ENCODE data around the gene GGT7.
"Not testable (repeated sequence)": the region's sequence is repeated elsewhere in the genome, so short reads cannot be mapped to it uniquely, and the experiment has no call there.

Gene GGT7

GRCh38 chr20:34887023-34887422, 14.4 kb upstream of the GGT7 start:
- DNase-seq, result no peak
- peaks cover 8% of the 10 kb centered on the region for H3K36me3 ChIP-seq (replicated peaks)
- H3K27me3 ChIP-seq (replicated peaks), result no peaks in the 10 kb centered on the region
- in situ Hi-C loops (cut with HindIII; ENCODE audit: low pct_ligation_motif_present, low sequenced_read_pairs), result no loop called here
- no peak for TF ChIP-seq CTCF (IDR thresholded peaks at IDR 0.05; ENCODE audit: low read depth, low read length, missing control alignments)
- H3K4me3 ChIP-seq (ENCODE audit: low read depth, low read length), result no peak overlapping the region
- H3K27ac ChIP-seq, result no peak overlapping the region

- Histone ChIP-seq H3K4me3 (ENCODE audit: low read depth, low read length) (no peak overlapping the region), H3K36me3 (replicated peaks) (peaks cover 8% of the 10 kb centered on the region), H3K27ac (no peak overlapping the region), H3K27me3 (replicated peaks) (no peaks in the 10 kb centered on the region)
- no peak for DNase-seq
- TF ChIP-seq CTCF (IDR thresholded peaks at IDR 0.05; ENCODE audit: low read depth, low read length, missing control alignments), result no peak
- in situ Hi-C loops (cut with HindIII; ENCODE audit: low pct_ligation_motif_present, low sequenced_read_pairs), result no loop called here
Measured at GRCh38 chr20:34886122-34886521, 13.5 kb upstream of the GGT7 start.

- in situ Hi-C loops (cut with HindIII; ENCODE audit: low pct_ligation_motif_present, low sequenced_read_pairs), result no loop called here
- TF ChIP-seq CTCF (IDR thresholded peaks at IDR 0.05; ENCODE audit: low read depth, low read length, missing control alignments), result no peak
- Histone ChIP-seq H3K27ac (no peak overlapping the region), H3K27me3 (replicated peaks) (no peaks in the 10 kb centered on the region), H3K4me3 (ENCODE audit: low read depth, low read length) (no peak overlapping the region), H3K36me3 (replicated peaks) (peaks cover 8% of the 10 kb centered on the region)
- no peak for DNase-seq
Measured at GRCh38 chr20:34884260-34884659, 11.6 kb upstream of the GGT7 start.

GRCh38 chr20:34883809-34884208, 11.2 kb upstream of the GGT7 start:
- no peak for TF ChIP-seq CTCF (IDR thresholded peaks at IDR 0.05; ENCODE audit: low read depth, low read length, missing control alignments)
- H3K27ac ChIP-seq, result no peak overlapping the region

GRCh38 chr20:34883087-34883688, 10.5 kb upstream of the GGT7 start:
- no peak for TF ChIP-seq CTCF (IDR thresholded peaks at IDR 0.05; ENCODE audit: low read depth, low read length, missing control alignments)
- DNase-seq, result no peak
- Histone ChIP-seq H3K4me3 (ENCODE audit: low read depth, low read length) (no peak overlapping the region), H3K27me3 (replicated peaks) (no peaks in the 10 kb centered on the region), H3K36me3 (replicated peaks) (peaks cover 8% of the 10 kb centered on the region), H3K27ac (no peak overlapping the region)
- in situ Hi-C loops (cut with HindIII; ENCODE audit: low pct_ligation_motif_present, low sequenced_read_pairs), result no loop called here

More at GRCh38 chr20:34883809-34884208, 11.2 kb upstream of the GGT7 start:
- no peak for DNase-seq
- Histone ChIP-seq H3K4me3 (ENCODE audit: low read depth, low read length) (no peak overlapping the region), H3K27me3 (replicated peaks) (no peaks in the 10 kb centered on the region), H3K36me3 (replicated peaks) (peaks cover 8% of the 10 kb centered on the region)
- in situ Hi-C loops (cut with HindIII; ENCODE audit: low pct_ligation_motif_present, low sequenced_read_pairs), result no loop called here

- DNase-seq, result no peak
- in situ Hi-C loops (cut with HindIII; ENCODE audit: low pct_ligation_motif_present, low sequenced_read_pairs), result no loop called here
- Histone ChIP-seq H3K4me3 (ENCODE audit: low read depth, low read length) (no peak overlapping the region), H3K27me3 (replicated peaks) (no peaks in the 10 kb centered on the region), H3K36me3 (replicated peaks) (peaks cover 8% of the 10 kb centered on the region), H3K27ac (no peak overlapping the region)
- no peak for TF ChIP-seq CTCF (IDR thresholded peaks at IDR 0.05; ENCODE audit: low read depth, low read length, missing control alignments)
Measured at GRCh38 chr20:34881689-34882088, 9.0 kb upstream of the GGT7 start.

GRCh38 chr20:34880971-34881370, 8.3 kb upstream of the GGT7 start:
- H3K4me3 ChIP-seq (ENCODE audit: low read depth, low read length); in situ Hi-C loops (cut with HindIII; ENCODE audit: low pct_ligation_motif_present, low sequenced_read_pairs): not testable (repeated sequence)

More at GRCh38 chr20:34880971-34881370, 8.3 kb upstream of the GGT7 start:
- not testable (repeated sequence) for H3K27ac ChIP-seq; H3K36me3 ChIP-seq (replicated peaks); H3K27me3 ChIP-seq (replicated peaks); DNase-seq
